ENCODE measurements around the gene MYMK.

Gene MYMK

GRCh38 chr9:133468777-133469421 is 55.9 kb downstream of the MYMK start:
- H2AFZ ChIP-seq (ENCODE audit: low read depth, low read length) = no peak overlapping the region
- TF ChIP-seq EZH2phosphoT487 (IDR thresholded peaks at IDR 0.05; ENCODE audit: low read depth) = no peak
- TF ChIP-seq CTCF (IDR thresholded peaks at IDR 0.05; ENCODE audit: low read depth, low read length) = no peak
- H3K9me3 ChIP-seq (ENCODE audit: insufficient read depth, low read length) = no peaks in the 10 kb centered on the region
- no peak overlapping the region for H3K27ac ChIP-seq (ENCODE audit: low read length)
- H4K20me1 ChIP-seq (ENCODE audit: insufficient read depth, low read length) = no peaks in the 10 kb centered on the region
- H3K36me3 ChIP-seq (replicated peaks; ENCODE audit: low read depth, low read length) = peaks cover 16% of the 10 kb centered on the region
- H3K79me2 ChIP-seq (ENCODE audit: low read length) = no peaks in the 10 kb centered on the region
- no peak overlapping the region for H3K9ac ChIP-seq (ENCODE audit: low read length)
- no peak overlapping the region for H3K4me3 ChIP-seq (ENCODE audit: low read length)
- H3K4me2 ChIP-seq (ENCODE audit: low read length) = no peak overlapping the region
- peaks cover 17% of the 10 kb centered on the region for H3K4me1 ChIP-seq (ENCODE audit: low read length)
- no peaks in the 10 kb centered on the region for H3K27me3 ChIP-seq (ENCODE audit: low read depth, low read length)

GRCh38 chr9:133468374-133468773 is 56.4 kb downstream of the MYMK start:
- TF ChIP-seq CTCF (IDR thresholded peaks at IDR 0.05; ENCODE audit: low read depth, low read length) (no peak), EZH2phosphoT487 (IDR thresholded peaks at IDR 0.05; ENCODE audit: low read depth) (no peak)
- no peak overlapping the region for H2AFZ ChIP-seq (ENCODE audit: low read depth, low read length)
- no peak overlapping the region for H3K27ac ChIP-seq (ENCODE audit: low read length)
- H3K9ac ChIP-seq (ENCODE audit: low read length) = no peak overlapping the region
- no peaks in the 10 kb centered on the region for H3K79me2 ChIP-seq (ENCODE audit: low read length)
- no peak overlapping the region for H3K4me3 ChIP-seq (ENCODE audit: low read length)
- H4K20me1 ChIP-seq (ENCODE audit: insufficient read depth, low read length) = no peaks in the 10 kb centered on the region
- H3K9me3 ChIP-seq (ENCODE audit: insufficient read depth, low read length) = no peaks in the 10 kb centered on the region
- peaks cover 14% of the 10 kb centered on the region for H3K36me3 ChIP-seq (replicated peaks; ENCODE audit: low read depth, low read length)
- no peak overlapping the region for H3K4me2 ChIP-seq (ENCODE audit: low read length)
- H3K4me1 ChIP-seq (ENCODE audit: low read length) = peaks cover 17% of the 10 kb centered on the region
- no peaks in the 10 kb centered on the region for H3K27me3 ChIP-seq (ENCODE audit: low read depth, low read length)

GRCh38 chr9:133467101-133467500 is 57.7 kb downstream of the MYMK start:
- H3K4me1 ChIP-seq (ENCODE audit: low read length) = peaks cover 17% of the 10 kb centered on the region
- no peaks in the 10 kb centered on the region for H3K79me2 ChIP-seq (ENCODE audit: low read length)
- no peaks in the 10 kb centered on the region for H3K9me3 ChIP-seq (ENCODE audit: insufficient read depth, low read length)
- no peaks in the 10 kb centered on the region for H4K20me1 ChIP-seq (ENCODE audit: insufficient read depth, low read length)
- H3K27me3 ChIP-seq (ENCODE audit: low read depth, low read length) = peaks cover 7% of the 10 kb centered on the region; the same call in 1 of the 2 replicates
- H3K36me3 ChIP-seq (replicated peaks; ENCODE audit: low read depth, low read length) = peaks cover 5% of the 10 kb centered on the region
- no peak overlapping the region for H3K9ac ChIP-seq (ENCODE audit: low read length)
- H3K27ac ChIP-seq (ENCODE audit: low read length) = no peak overlapping the region
- TF ChIP-seq CTCF (IDR thresholded peaks at IDR 0.05; ENCODE audit: low read depth, low read length) (no peak), EZH2phosphoT487 (IDR thresholded peaks at IDR 0.05; ENCODE audit: low read depth) (no peak)
- no peak overlapping the region for H2AFZ ChIP-seq (ENCODE audit: low read depth, low read length)
- H3K4me3 ChIP-seq (ENCODE audit: low read length) = no peak overlapping the region
- H3K4me2 ChIP-seq (ENCODE audit: low read length) = no peak overlapping the region

GRCh38 chr9:133465984-133466383 is 58.8 kb downstream of the MYMK start:
- no peak for TF ChIP-seq EZH2phosphoT487 (IDR thresholded peaks at IDR 0.05; ENCODE audit: low read depth)
- TF ChIP-seq CTCF (IDR thresholded peaks at IDR 0.05; ENCODE audit: low read depth, low read length) = no peak
- Histone ChIP-seq H3K4me1 (ENCODE audit: low read length) (peaks cover 17% of the 10 kb centered on the region), H4K20me1 (ENCODE audit: insufficient read depth, low read length) (no peaks in the 10 kb centered on the region), H3K4me2 (ENCODE audit: low read length) (no peak overlapping the region), H3K36me3 (replicated peaks; ENCODE audit: low read depth, low read length) (no peaks in the 10 kb centered on the region), H3K79me2 (ENCODE audit: low read length) (no peaks in the 10 kb centered on the region), H2AFZ (ENCODE audit: low read depth, low read length) (no peak overlapping the region), H3K27ac (ENCODE audit: low read length) (no peak overlapping the region), H3K9me3 (ENCODE audit: insufficient read depth, low read length) (no peaks in the 10 kb centered on the region), H3K4me3 (ENCODE audit: low read length) (no peak overlapping the region), H3K9ac (ENCODE audit: low read length) (no peak overlapping the region), H3K27me3 (ENCODE audit: low read depth, low read length) (peaks cover 16% of the 10 kb centered on the region)
